Hematopoietic multipotent progenitor cell treated with erythropoietin and hydrocortisone succinate and interleukin-3 and kit ligand, for 4 days (in vitro differentiated cells): ENCODE results near the gene SLC25A45.
A peak's percentile ranks its signal among the peaks of the same experiment; 100 is the strongest.
"Not testable (repeated sequence)": the region's sequence is repeated elsewhere in the genome, so short reads cannot be mapped to it uniquely, and the experiment has no call there.

Source experiments
- DNase-seq: peaks from one replicate; pipeline ENCODE4 v3.0.0-alpha.2; 2015

Gene SLC25A45

DNA sequence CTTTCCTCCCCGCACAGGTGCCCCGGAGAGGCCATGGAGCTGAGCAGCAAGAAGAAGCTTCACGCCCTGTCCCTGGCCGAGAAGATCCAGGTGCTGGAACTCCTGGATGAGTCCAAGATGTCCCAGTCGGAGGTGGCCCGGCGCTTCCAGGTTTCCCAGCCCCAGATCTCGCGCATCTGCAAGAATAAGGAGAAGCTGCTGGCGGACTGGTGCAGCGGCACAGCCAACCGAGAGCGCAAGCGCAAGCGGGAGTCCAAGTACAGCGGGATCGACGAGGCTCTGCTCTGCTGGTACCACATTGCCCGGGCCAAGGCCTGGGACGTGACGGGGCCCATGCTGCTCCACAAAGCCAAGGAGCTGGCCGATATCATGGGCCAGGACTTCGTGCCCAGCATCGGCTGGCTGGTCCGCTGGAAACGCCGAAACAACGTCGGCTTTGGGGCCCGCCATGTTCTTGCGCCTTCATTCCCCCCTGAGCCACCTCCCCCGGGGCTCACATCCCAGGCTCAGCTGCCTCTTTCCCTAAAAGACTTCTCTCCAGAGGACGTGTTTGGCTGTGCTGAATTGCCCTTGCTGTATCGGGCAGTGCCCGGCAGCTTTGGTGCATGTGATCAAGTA, 26.6 kb downstream of the SLC25A45 start:
- DNase-seq: no peak

DNA sequence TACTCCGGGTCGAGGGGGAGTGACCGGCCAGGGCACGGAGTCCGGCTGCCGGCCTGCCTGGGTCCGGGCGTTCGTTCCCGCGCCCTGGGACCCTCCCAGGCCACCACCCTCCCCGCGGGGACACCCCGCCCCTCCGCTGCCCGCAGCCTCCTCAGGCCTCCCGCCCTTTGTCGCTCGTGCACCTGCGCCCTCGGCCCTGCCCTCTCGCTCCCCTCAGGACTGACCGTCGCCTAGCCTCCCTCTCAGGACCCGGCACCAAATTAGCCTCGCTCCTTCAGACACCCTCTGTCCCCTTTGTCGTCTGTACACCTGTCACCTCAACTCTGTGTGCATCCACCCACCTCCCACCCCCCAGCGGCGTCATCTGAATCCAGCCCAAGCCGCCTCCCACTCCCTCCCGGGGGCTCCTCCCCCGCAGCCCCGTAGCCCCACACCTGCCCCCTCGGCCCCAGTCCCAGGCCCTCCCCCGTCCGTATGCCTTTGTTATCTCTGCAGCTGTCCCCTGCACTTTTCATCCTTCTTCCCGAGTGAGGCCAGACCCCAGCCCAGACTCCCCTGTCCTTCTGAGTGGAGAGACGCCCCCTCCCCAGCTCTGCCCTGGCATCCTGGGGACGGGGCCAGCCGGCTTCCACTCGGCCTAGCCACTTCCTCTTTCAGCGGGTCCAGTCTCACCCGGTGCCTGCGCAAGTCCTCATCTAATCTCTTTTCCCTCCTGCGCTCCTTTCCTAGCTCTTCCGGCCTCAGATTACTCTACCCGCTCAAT, 27.3 kb downstream of the SLC25A45 start:
- peak; percentile 86 for DNase-seq

DNA sequence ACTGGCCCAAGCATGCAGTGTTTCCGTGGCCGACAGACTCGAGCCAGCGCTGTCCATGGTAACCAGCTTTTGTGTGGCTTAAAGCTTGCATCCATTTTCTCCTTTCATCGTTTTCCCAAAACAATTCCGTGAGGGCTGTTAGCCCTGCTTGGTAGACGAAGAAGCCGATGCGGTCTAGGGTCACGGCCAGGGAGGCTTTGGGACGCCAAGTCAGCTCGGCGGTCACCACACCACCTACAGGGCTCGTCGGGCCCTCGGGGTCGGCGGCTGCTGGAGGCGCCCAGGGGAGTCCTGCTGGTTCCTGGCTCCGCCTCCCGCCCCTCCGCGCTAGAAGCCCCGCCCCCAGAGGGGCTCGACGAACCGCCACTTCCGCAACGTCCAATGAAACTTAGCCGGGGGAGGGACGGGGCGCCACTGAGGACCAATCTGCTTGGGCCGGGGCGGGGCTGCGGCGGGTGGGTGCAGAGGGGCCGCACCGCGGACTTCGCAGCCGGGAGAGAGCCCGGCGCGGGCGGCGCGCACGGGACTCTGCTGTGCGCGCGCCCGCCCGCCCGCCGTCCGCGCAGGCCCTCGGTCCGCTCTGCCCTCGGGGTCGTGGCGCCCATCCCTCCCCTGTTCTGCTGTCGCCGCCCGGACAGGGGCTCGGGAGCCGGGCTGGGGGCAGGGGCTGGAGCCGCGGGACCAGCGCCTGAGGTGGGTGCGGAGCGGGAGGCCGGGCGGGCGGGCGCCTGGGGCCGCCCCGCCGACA, 28.0 kb downstream of the SLC25A45 start, which contains the start of gene TIGD3:
TSS of gene TIGD3 (plus strand) at position 487 of the 748 bp plus-strand sequence. CDS start 1,058 bp downstream, outside the sequence.
- DNase-seq: peak; percentile 99

DNA sequence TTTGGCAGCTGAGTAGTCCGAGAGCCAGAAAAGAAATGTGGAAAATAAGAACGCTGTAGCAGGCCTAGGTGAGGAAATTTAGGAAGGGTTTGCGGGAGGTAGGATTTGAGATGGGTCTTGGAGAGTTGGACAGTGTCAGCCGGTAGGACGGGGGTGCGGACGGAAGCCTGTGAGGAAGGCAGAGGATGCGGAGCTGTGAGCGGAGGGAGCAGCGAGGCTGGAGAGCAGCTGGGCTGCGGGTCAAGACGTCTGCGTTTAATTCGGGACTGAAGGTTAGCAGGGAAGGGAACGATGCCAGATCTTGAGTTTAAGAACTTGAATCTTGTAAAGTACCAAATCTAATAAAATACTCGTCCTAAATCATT, 28.6 kb downstream of the SLC25A45 start:
- DNase-seq: no peak

DNA sequence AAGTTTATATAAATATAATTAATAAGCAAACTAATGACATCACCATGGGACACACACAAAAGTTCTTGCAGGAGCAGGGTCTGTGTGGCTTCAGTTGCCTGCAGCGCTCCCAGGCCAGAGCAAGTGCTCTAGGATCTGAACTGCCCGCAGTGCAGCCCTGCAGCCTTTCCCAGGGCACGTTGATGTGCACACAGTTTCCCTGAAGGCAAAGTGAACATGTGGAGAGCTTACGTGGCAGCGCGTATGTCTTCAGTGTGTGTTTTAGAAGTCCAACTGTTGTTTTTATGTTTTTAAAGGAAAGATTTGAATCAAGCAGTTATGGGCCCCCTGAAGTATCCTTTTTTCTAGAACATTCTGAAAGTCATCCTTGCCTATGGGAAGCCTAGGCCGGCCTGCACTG, 29.1 kb downstream of the SLC25A45 start:
- no peak for DNase-seq

DNA sequence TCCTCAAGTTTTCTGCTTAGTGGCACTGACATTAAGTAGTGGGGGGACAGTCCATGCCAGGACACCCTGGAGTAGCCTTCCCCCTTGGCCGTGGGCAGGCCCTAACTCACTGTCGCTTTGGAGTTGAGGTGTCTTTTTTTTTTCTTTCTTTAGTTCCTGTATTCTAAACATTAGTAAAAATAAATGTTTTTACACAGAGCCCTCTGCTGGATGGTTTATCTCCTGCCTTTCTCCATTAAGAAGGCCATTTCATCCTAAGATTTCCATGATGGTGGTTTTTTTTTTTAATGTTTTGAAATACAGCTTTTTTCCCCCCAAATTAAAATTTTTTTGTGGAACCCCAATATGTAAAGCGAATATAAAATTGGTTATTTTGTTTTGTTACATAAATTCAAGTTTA, 29.7 kb downstream of the SLC25A45 start:
- DNase-seq: peak; percentile 73

DNA sequence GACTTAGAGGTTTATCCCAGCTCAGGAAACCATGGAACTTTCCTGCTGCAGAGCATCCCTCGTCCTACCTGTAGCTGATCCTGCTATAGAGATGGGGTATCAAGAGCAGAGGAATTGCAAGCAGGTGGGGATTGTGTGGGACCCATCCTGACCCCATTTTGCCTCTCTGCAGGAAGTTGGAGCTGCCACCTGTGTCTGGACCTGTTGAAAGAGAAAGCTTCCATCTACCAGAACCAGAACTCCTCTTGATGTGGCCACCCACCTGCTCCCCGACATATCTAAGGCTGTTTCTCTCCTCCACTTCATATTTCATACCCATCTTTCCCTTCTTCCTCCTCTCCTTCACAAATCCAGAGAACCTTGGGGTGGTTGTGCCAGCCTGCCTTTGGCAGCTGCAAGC, 30.9 kb downstream of the SLC25A45 start:
- no peak for DNase-seq

DNA sequence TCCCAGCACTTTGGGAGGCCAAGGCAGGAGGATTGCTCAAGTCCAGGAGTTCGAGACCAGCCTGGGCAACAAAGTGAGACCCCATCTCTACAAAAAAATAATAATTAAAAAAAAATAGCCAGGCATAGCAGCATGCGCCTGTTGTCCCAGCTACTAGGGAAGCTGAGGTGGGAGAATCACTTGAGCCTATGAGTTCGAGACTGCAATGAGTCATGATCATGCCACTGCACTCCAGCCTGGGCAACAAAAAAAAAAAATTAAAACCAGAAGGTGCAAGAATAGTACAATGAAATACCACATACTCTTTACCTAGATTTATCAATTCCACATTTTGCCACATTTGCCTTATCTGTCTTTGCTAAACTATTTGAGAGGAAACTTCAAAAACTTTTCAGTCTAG, 40.6 kb downstream of the SLC25A45 start:
- DNase-seq: no peak

DNA sequence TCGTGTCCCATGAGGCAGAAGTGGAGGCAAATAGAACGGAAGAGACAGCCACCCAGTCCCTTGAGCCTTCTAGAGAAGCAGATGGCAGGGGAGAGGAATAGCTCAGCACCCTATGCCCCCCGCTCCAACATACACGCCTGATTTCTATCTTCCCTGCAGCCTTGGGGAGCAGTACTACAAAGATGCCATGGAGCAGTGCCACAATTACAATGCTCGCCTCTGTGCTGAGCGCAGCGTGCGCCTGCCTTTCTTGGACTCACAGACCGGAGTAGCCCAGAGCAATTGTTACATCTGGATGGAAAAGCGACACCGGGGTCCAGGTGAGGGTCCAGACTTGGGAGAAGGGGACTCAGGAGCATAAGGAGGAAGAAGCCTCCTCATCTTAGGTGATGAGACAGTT, 42.2 kb downstream of the SLC25A45 start:
- no peak for DNase-seq

DNA sequence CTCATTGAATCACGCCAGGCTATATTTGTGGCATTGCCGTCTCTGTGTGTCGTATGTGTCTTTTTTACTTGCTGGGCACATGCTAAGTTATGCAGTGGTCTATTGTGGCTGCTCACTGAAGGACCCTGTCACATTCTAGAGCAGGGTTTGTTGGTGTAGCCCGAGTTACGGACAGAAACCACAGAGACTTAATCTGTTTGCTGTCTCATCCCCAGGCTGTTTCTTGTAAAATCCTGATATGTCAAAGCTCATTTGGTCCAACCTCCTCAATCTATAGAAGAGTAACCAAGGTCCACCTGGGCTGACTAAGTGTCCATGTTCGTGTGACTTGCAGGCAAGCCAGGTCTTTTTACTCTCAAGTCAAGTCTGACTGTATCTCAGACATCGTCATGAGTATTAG, 43.8 kb downstream of the SLC25A45 start:
- peak; percentile 58 for DNase-seq

DNA sequence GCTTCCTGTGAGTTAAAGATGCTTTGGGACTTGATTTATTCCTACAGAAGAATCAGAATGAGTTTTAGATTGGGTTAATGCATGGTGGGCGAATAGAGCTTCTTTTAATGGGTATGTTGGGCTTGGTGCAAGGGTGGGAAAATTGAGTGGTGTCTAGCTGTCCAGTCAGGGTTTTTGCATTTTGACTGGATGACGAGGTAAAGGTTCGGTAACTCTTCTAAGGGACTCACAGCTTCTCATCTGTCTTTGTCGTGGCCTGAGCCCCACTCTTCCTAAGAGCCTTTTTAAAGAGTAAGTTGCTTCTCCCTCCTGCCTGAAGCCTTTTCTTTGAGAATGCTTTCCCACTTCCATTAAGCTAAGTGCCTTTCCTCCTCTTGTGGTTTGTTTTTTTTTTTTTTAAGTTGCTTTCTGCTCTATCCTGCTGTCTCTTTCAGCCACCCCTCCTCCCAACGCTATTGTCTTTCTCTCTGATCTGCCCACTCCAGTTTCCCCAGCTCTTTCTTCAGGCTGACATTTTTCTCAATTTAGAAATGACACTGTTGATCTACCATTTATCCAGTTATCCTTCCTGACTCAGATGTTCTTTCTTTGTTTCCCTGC, 47.6 kb downstream of the SLC25A45 start:
- DNase-seq: no peak

DNA sequence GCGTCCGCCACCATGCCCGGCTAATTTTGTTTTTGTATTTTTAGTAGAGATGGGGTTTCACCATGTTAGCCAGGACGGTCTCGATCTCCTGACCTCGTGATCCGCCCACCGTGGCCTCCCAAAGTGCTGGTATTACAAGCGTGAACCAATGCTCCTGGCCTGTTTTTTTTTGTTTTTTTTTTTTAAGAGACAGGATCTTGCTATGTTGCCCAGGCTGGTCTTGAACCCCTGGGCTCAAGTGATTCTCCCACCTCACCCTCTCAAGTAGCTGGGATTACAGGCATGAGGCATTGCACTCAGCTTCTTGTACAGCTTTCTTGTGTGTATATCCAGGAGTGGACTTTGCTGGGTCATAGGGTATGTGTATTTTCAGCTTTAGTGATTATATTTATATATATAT, 49.9 kb downstream of the SLC25A45 start:
- not testable (repeated sequence) for DNase-seq

DNA sequence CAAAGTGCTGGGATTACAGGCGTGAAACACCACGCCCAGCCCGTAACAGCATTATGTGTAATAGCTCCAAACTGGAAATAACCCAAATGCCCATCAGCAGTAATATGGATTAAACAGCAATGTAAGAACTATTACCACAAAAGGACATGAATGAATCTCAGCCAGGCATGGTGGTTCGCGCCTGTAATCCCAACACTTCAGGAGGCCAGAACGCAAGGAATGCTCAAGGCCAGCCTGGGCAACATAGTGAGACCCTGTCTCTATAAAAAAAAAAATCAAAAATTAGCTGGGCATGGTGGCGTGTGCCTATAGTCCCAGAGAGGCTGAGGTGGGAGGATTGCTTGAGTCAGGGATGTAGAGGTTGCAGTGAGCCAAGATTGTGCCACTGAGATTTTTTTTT, 51.9 kb downstream of the SLC25A45 start:
- no peak for DNase-seq

DNA sequence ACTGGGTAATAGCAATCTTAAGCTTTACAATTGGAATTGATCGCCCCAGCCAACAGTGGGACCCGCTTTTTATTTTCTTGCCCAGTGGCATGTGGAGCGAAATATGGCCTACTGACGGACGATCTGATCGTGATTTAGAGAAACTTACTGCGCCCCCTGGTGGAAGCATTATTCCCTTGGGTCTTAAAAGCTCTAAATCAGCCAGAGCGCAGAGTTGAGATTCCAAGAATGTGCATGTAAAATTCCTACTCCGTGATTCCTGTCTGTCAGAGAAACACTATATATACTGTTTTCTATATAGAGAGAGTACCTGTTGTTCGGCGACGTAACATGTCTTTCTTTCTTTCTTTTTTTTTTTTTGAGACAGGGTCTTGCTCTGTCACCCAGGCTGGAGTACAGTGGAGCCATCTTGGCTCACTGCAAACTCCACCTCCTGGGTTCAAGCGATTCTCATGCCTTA, 52.5 kb downstream of the SLC25A45 start:
- peak; percentile 97 for DNase-seq

DNA sequence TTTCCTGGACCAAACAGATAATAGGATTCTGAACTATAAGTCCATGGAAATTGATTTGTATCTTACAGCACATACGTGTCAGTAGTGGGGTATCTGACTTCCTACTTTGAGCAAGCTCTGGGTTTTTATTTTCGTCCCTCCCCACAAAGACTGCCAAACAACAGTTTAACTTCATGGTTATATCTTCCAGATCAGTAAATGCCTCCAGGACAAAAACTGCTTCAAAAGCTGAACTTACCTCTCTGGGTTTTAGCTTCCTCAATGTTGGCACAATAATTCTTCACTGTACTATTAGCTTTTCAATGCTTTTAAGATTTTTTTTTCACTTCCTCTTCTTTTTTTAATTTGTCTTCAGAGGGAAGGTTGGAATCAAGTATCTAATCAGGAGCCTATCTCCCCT, 53.0 kb downstream of the SLC25A45 start:
- no peak for DNase-seq

DNA sequence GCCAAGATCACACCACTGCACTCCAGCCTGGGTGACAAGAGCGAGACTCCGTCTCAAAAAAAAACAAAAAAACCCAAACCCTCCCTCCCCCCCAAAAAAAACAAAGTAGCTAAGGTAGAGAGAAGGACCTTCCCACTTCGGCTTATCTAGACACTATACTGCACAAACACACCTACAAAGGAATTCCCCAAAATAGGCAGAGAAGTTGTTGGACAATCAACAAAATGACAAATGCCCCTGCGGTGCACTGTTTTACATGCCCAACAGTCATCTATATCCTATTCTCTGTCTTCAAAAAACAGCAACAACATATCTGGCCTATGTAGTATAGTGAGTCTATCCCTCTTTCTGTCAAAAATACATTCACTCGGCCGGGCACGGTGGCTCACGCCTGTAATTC, 55.4 kb downstream of the SLC25A45 start:
- no peak for DNase-seq

DNA sequence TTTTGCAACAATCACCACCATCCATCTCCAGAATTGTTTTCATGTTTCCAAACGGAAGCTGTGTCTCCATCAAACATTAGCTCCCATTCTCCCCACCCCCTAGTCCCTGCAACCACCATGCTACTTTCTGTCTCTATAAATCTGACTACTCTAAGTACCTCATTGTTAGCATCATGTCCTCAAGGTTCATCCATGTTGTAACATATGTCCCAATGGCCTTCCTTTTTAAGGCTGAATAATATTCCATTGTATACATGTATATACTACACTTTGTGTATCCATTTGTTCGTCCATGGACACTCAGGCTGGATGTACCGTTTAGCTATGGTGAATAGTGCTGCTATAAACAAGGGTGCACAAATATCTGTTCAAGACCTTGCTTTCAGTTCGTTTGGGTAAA, 57.0 kb downstream of the SLC25A45 start:
- DNase-seq: no peak
